ENCODE results near the gene ASXL2. TPM values are rescaled to one million over a fixed set of nuclear protein-coding genes. Genes with fewer than 3 reads are reported as not detected.

ASXL2 gene
- total and polyA plus RNA-seq, 2 donors from 2014 or later: 2.6 to 41.0 TPM

DNA sequence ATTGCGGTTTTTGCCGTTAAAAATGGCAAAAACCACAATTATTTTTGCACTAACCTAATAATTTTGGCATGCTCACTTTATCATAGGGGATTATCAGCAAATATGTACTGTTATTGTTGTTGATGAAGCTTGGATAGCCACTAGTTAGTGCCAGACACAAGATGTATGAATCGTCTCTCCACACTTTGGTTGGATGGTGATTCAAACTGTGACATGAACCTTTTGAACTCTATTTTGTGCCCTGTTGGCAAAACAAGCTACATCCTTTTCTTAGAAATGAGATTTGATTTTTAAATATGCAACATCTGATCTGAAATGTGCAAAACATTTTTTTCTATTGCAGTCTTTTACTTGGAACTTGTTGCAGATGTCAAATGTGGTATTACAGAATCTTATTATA lies 156.1 kb downstream of the ASXL2 start:
- FAIRE-seq (no peak), DNase-seq (no peak)
- TF ChIP-seq, protein P1, sequence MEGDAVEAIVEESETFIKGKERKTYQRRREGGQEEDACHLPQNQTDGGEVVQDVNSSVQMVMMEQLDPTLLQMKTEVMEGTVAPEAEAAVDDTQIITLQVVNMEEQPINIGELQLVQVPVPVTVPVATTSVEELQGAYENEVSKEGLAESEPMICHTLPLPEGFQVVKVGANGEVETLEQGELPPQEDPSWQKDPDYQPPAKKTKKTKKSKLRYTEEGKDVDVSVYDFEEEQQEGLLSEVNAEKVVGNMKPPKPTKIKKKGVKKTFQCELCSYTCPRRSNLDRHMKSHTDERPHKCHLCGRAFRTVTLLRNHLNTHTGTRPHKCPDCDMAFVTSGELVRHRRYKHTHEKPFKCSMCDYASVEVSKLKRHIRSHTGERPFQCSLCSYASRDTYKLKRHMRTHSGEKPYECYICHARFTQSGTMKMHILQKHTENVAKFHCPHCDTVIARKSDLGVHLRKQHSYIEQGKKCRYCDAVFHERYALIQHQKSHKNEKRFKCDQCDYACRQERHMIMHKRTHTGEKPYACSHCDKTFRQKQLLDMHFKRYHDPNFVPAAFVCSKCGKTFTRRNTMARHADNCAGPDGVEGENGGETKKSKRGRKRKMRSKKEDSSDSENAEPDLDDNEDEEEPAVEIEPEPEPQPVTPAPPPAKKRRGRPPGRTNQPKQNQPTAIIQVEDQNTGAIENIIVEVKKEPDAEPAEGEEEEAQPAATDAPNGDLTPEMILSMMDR (IDR thresholded peaks at IDR 0.05; ENCODE audit: borderline replicate concordance, extremely low read depth, insufficient read depth): no peak
- Histone ChIP-seq H3K4me3 (ENCODE audit: low read length in 3 of 3) (no peak overlapping the region), H3K9ac (ENCODE audit: low read length in 3 of 3) (no peak overlapping the region), H3K27me3 (ENCODE audit: control insufficient read depth, insufficient read depth, low read length) (no peaks in the 10 kb centered on the region), H3K27ac (ENCODE audit: low read depth in 2 of 2, low read length in 2 of 2) (no peak overlapping the region), H3K9me3 (ENCODE audit: control insufficient read depth in 2 of 3, insufficient read depth in 1 of 3, low read length in 3 of 3) (no peaks in the 10 kb centered on the region), H3K4me1 (ENCODE audit: control insufficient read depth in 2 of 3, insufficient read depth in 2 of 3, low read depth in 1 of 3, low read length in 3 of 3) (no peaks in the 10 kb centered on the region), H3K36me3 (ENCODE audit: control insufficient read depth in 2 of 3, insufficient read depth in 3 of 3, low read length in 3 of 3) (no peaks in the 10 kb centered on the region)
- intact Hi-C loops (cut with DNase I): no loop called here

DNA sequence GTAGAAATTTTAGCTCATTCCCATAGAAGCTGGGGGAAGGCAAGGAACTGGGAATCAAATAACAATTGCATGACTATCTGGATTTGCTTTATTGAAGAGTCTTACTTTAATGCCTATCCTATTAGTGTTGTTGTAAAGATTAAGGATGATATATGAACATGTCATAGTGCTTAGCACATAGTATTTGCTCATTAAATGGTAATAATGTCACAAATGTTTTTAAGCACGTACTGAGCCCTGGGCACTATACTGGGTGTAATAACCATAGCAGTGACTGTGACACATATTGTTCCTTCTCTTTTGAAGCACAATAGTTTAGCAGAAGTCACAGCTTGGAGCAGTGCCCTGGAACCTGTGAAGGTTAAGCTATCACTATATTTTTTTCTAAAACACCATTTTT lies 157.7 kb downstream of the ASXL2 start:
- H3K9ac ChIP-seq (ENCODE audit: low read length in 3 of 3): no peak overlapping the region
- no peaks in the 10 kb centered on the region for H3K36me3 ChIP-seq (ENCODE audit: control insufficient read depth in 2 of 3, insufficient read depth in 3 of 3, low read length in 3 of 3)
- no peaks in the 10 kb centered on the region for H3K4me1 ChIP-seq (ENCODE audit: control insufficient read depth in 2 of 3, insufficient read depth in 2 of 3, low read depth in 1 of 3, low read length in 3 of 3)
- FAIRE-seq (no peak), DNase-seq (no peak)
- no peak overlapping the region for H3K27ac ChIP-seq (ENCODE audit: low read depth in 2 of 2, low read length in 2 of 2)
- no peak overlapping the region for H3K4me3 ChIP-seq (ENCODE audit: low read length in 3 of 3)
- TF ChIP-seq, protein P1 (IDR thresholded peaks at IDR 0.05; ENCODE audit: borderline replicate concordance, extremely low read depth, insufficient read depth): no peak
- H3K9me3 ChIP-seq (ENCODE audit: control insufficient read depth in 2 of 3, insufficient read depth in 1 of 3, low read length in 3 of 3): no peaks in the 10 kb centered on the region
- intact Hi-C loops (cut with DNase I): no loop called here
- no peaks in the 10 kb centered on the region for H3K27me3 ChIP-seq (ENCODE audit: control insufficient read depth, insufficient read depth, low read length)

DNA sequence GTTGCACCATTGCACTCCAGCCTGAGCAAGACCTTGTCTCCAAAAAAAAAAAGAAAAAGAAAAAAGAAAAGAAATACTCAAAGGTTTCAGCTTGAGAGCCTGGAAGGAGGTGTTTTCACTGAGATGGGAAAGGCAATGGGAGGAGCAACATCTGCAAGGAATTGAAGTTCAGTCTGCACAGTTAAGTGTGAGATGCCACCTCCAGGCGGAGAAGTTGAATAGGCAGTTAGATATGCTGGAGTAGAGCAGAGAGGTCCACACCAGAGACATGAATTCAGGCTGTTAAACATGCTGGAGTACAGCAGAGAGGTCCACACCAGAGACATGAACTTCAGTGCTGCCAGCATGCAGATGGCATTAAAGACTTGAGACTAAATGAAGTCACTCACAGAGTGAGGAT lies 163.5 kb downstream of the ASXL2 start:
- FAIRE-seq (no peak), DNase-seq (no peak)
- Histone ChIP-seq H3K9me3 (ENCODE audit: control insufficient read depth in 2 of 3, insufficient read depth in 1 of 3, low read length in 3 of 3) (no peaks in the 10 kb centered on the region), H3K4me3 (ENCODE audit: low read length in 3 of 3) (no peak overlapping the region), H3K4me1 (ENCODE audit: control insufficient read depth in 2 of 3, insufficient read depth in 2 of 3, low read depth in 1 of 3, low read length in 3 of 3) (no peaks in the 10 kb centered on the region), H3K9ac (ENCODE audit: low read length in 3 of 3) (no peak overlapping the region), H3K27me3 (ENCODE audit: control insufficient read depth, insufficient read depth, low read length) (no peaks in the 10 kb centered on the region), H3K27ac (ENCODE audit: low read depth in 2 of 2, low read length in 2 of 2) (no peak overlapping the region), H3K36me3 (ENCODE audit: control insufficient read depth in 2 of 3, insufficient read depth in 3 of 3, low read length in 3 of 3) (no peaks in the 10 kb centered on the region)
- TF ChIP-seq, protein P1 (IDR thresholded peaks at IDR 0.05; ENCODE audit: borderline replicate concordance, extremely low read depth, insufficient read depth): no peak
- intact Hi-C loops (cut with DNase I): no loop called here

DNA sequence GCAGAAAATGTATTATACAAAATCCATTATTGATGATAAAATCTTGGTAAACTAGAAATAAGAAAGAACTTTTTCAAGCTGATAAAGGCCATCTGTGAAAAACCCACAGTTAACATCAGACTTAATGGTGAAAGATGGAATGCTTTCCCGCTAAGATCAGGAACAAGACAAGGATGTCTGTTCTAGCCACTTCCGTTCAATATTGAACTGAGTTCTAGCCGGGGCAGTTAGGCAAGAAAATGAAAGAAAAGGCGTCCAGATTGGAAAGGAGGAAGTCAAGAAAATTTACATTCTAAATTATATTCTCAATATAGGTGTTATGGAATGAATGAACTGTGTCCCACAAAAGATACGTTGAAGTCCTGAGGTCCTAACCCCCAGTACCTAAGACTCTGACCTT lies 165.8 kb downstream of the ASXL2 start:
- Histone ChIP-seq H3K4me3 (ENCODE audit: low read length in 3 of 3) (no peak overlapping the region), H3K9ac (ENCODE audit: low read length in 3 of 3) (no peak overlapping the region), H3K27me3 (ENCODE audit: control insufficient read depth, insufficient read depth, low read length) (no peaks in the 10 kb centered on the region), H3K4me1 (ENCODE audit: control insufficient read depth in 2 of 3, insufficient read depth in 2 of 3, low read depth in 1 of 3, low read length in 3 of 3) (no peaks in the 10 kb centered on the region), H3K27ac (ENCODE audit: low read depth in 2 of 2, low read length in 2 of 2) (no peak overlapping the region), H3K9me3 (ENCODE audit: control insufficient read depth in 2 of 3, insufficient read depth in 1 of 3, low read length in 3 of 3) (no peaks in the 10 kb centered on the region), H3K36me3 (ENCODE audit: control insufficient read depth in 2 of 3, insufficient read depth in 3 of 3, low read length in 3 of 3) (no peaks in the 10 kb centered on the region)
- TF ChIP-seq, protein P1 (IDR thresholded peaks at IDR 0.05; ENCODE audit: borderline replicate concordance, extremely low read depth, insufficient read depth): no peak
- intact Hi-C loops (cut with DNase I): no loop called here
- no peak for FAIRE-seq
- no peak for DNase-seq

Data from kidney (tissue), 14 donors.